Ovary (tissue), 9 donors: ENCODE results near the gene RANBP10. TPM values are rescaled to one million over a fixed set of nuclear protein-coding genes. Genes with fewer than 3 reads are reported as not detected.
A peak's percentile ranks its signal among the peaks of the same experiment; 100 is the strongest.
"Not testable (repeated sequence)": the region's sequence is repeated elsewhere in the genome, so short reads cannot be mapped to it uniquely, and the experiment has no call there.

Experiments
- DNase-seq, 5 donors: peaks; one replicate each; pipeline ENCODE4 v3.0.0-alpha.2; 2019 to 2020
- H3K27ac ChIP-seq, 2 donors: fragments of 200-600 bp; one replicate each; pipeline versions ENCODE4 v1.5.1 to v1.8.0; 2019 to 2022
- H3K27me3 ChIP-seq: fragments of 200-600 bp; one replicate; pipeline ENCODE4 v1.8.0; 2022
- H3K36me3 ChIP-seq: fragments of 200-600 bp; sonication (generic); one replicate; pipeline ENCODE4 v1.5.1; 2019
- H3K4me1 ChIP-seq: one replicate; pipeline ENCODE4 v1.8.1; 2013; ENCODE audit warnings: mild to moderate bottlenecking, moderate library complexity; ENCODE audit not compliant: insufficient read depth
- H3K4me3 ChIP-seq: fragments of 200-600 bp; sonication (generic); one replicate; pipeline ENCODE4 v1.5.1; 2017
- H3K9me3 ChIP-seq, 2 donors: fragments of 200-600 bp in 1 of 2; sonication (generic) in 1 of 2; one replicate each; pipeline versions ENCODE4 v1.5.1 to v1.8.1; 2013 to 2019; ENCODE audit warnings: mild to moderate bottlenecking in 1 of 2, moderate library complexity in 1 of 2
- EP300 ChIP-seq: sonication (generic); formaldehyde crosslinking; IDR thresholded peaks from one replicate; pipeline ENCODE4 v1.6.1; 2017; ENCODE audit warnings: antibody characterized with exemption
- POLR2A ChIP-seq: fragments of 450-650 bp; IDR thresholded peaks from one replicate; pipeline ENCODE4 v1.6.1; 2017; ENCODE audit warnings: antibody characterized with exemption, mild to moderate bottlenecking, moderate library complexity
- WGBS, 3 donors: extraction: QIAGEN DNeasy Blood & Tissue Kit in 1 of 3; methylation state at CpG; one replicate each; pipeline versions ENCODE4 v1.1.5 to v1.1.7; 2013 to 2017; 5-methylcytosine and 5-hydroxymethylcytosine counted together
- intact Hi-C, 4 donors: fragments of 100-400 bp; cut with DNase I; formaldehyde crosslinking; loops; one replicate each; pipeline versions ENCODE4 v1.11.0 to v1.15.1; 2022 to 2023
- polyA plus RNA-seq, 2 donors: library from polyadenylated mRNA; stranded (reverse); fragments of 200-250 nt in 1 of 2; fragments of 350-450 nt in 1 of 2; fragmentation: Illumina TruSeq in 1 of 2; extraction: RNeasy Lipid Tissue Mini Kit (QIAGEN cat#74804) in 1 of 2; gene quantifications; one replicate each; pipeline ENCODE4 v1.2.3, GENCODE V29; 2013 to 2014
- total RNA-seq, 7 donors: library from RNA; depleted of rRNA in 2 of 7; stranded (reverse); fragments of >200 nt in 2 of 7; fragmentation: NEBNext Ultra II Directional in 3 of 7; extraction: Animal tissue kit (Norgen Biotek cat#: 25700) in 3 of 7; gene quantifications; one replicate each; pipeline versions ENCODE4 v1.1.0 to v1.2.4, GENCODE V29; 2016 to 2023
- TF ChIP-seq, protein P1 (sequence below), 3 donors: fragments of 450-650 bp in 2 of 3; fragments of 200-600 bp in 1 of 3; IDR thresholded peaks; one replicate each; pipeline versions ENCODE4 v1.5.1 to v1.8.0; 2016 to 2022; ENCODE audit warnings: antibody characterized with exemption in 3 of 3, mild to moderate bottlenecking in 1 of 3
- donor health status: DM: no; HTN: no; CAD: no; lungs with moderate emphysema.
- donor health status: DM: no; HTN: no; CAD: no.
- donor health status: Bipolar disorder and iron deficiency.
- donor health status: DM: yes; HTN: yes; CAD: no.
- donor health status: DM: no; HTN: no; CAD: no.
- donor health status: DM: yes; HTN: yes; CAD: no.

Gene RANBP10
- total and polyA plus RNA-seq, 9 donors: 8.3 to 19.6 (median 16.9) TPM

GRCh38 chr16:67841198-67841815 is 34.9 kb upstream of the RANBP10 start:
- H3K36me3 ChIP-seq: no peaks in the 10 kb centered on the region
- peaks cover 9% of the 10 kb centered on the region for H3K4me1 ChIP-seq
- H3K27ac ChIP-seq: peak overlapping the region in 1 of 2 donors; percentile 98
- H3K27me3 ChIP-seq: no peaks in the 10 kb centered on the region
- H3K9me3 ChIP-seq: no peaks in the 10 kb centered on the region
- WGBS, 3 donors: 40 to 42% (median 40%) methylated on average over 16 to 17 of the region's 17 CpGs
- intact Hi-C loops: no loop called here
- no peak for DNase-seq
- TF ChIP-seq EP300 (no peak), POLR2A (no peak)
- TF ChIP-seq, protein P1, sequence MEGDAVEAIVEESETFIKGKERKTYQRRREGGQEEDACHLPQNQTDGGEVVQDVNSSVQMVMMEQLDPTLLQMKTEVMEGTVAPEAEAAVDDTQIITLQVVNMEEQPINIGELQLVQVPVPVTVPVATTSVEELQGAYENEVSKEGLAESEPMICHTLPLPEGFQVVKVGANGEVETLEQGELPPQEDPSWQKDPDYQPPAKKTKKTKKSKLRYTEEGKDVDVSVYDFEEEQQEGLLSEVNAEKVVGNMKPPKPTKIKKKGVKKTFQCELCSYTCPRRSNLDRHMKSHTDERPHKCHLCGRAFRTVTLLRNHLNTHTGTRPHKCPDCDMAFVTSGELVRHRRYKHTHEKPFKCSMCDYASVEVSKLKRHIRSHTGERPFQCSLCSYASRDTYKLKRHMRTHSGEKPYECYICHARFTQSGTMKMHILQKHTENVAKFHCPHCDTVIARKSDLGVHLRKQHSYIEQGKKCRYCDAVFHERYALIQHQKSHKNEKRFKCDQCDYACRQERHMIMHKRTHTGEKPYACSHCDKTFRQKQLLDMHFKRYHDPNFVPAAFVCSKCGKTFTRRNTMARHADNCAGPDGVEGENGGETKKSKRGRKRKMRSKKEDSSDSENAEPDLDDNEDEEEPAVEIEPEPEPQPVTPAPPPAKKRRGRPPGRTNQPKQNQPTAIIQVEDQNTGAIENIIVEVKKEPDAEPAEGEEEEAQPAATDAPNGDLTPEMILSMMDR (IDR thresholded peaks at IDR 0.05): no peak
- H3K4me3 ChIP-seq: peak overlapping the region; percentile 85

DNA sequence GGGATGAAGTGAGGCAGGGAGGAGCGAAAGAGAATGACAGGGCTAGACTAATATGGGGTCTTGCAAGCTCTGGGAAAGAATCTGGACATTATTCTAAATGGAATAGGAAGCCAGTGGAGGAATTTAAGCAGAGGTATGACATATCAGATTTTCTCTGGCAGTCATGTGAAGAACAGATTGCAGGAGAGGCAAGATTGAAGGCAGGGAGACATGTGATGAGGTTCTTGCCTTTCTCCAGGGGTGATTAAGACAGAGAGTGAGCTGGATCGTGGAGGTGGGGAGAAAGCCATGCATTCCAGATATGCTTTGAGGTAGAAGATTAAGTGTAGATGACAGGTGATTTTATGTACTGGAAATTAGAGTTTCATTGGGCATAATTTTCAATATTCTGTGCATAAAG is 31.5 kb upstream of the RANBP10 start:
- TF ChIP-seq POLR2A (no peak), EP300 (no peak)
- TF ChIP-seq, protein P1 (IDR thresholded peaks at IDR 0.05): no peak
- Histone ChIP-seq H3K27ac (no peak overlapping the region), H3K36me3 (no peaks in the 10 kb centered on the region), H3K4me3 (no peak overlapping the region), H3K4me1 (peaks cover 4% of the 10 kb centered on the region), H3K9me3 (no peaks in the 10 kb centered on the region), H3K27me3 (no peaks in the 10 kb centered on the region)
- intact Hi-C loops: no loop called here
- no peak for DNase-seq
- WGBS, 3 donors: 86 to 87% (median 86%) methylated on average over 2 of the region's 2 CpGs

GRCh38 chr16:67837190-67837589 is 30.8 kb upstream of the RANBP10 start:
- H3K4me3 ChIP-seq, H3K27ac ChIP-seq, DNase-seq, H3K27me3 ChIP-seq, H3K9me3 ChIP-seq, H3K36me3 ChIP-seq, intact Hi-C loops, H3K4me1 ChIP-seq: not testable (repeated sequence)
- 89 to 97% (median 90%) methylated on average over 10 of the region's 10 CpGs for WGBS, 3 donors

- Histone ChIP-seq H3K4me1 (peaks cover 4% of the 10 kb centered on the region), H3K27ac (peak overlapping the region in 1 of 2 donors; percentile 59), H3K36me3 (no peaks in the 10 kb centered on the region), H3K4me3 (peak overlapping the region; percentile 52), H3K9me3 (no peaks in the 10 kb centered on the region), H3K27me3 (no peaks in the 10 kb centered on the region)
- TF ChIP-seq EP300 (no peak), POLR2A (no peak)
- TF ChIP-seq, protein P1 (IDR thresholded peaks at IDR 0.05): no peak
- 75 to 80% (median 80%) methylated on average over 10 of the region's 10 CpGs for WGBS, 3 donors
- no peak for DNase-seq
- intact Hi-C loops: no loop called here
Observed at GRCh38 chr16:67834242-67834614, 27.9 kb upstream of the RANBP10 start.

DNA sequence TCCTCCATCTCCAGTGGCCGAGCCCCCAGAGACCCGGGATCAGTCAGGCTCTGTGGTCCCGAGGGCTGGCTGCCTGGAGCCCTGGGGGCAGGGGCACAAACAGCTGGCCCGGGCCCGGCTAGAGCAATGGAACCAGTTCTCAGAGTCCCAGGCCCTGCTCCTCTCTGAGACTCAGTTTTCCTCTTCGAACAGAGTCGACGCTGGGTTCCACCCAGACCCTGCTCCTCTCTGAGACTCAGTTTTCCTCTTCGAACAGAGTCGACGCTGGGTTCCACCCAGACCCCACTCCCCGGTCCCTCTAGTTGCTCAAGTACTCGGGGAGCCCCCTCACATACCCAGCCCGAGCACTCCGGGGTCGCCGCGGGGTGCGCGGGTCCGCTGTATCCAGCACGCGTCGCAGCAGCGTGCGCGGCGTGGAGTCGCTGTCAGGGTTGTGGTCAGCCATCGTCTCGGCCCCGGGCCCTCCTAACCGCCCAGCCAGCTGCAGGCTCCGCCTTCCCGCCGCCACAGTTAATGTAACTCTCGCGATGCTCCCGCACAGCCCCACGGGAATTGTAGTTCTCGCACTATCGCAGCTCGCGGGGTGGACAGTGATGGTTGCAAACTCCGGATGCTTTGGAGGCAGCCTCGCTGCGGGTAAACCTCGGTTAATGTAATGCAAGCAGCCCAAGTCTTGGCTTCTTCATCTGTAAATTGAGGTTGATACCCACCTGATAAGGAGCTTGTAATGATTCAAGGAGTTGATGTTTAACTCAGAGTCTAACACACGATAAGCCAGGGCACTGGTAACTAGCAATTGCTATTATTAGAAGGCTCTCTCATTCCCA is 27.3 kb upstream of the RANBP10 start:
- TF ChIP-seq, protein P1 (IDR thresholded peaks at IDR 0.05): no peak
- TF ChIP-seq POLR2A: peak; percentile 59
- intact Hi-C loops: no loop called here

More for the DNA sequence above, 27.3 kb upstream of the RANBP10 start:
- H3K4me3 ChIP-seq: peak overlapping the region; percentile 52
- H3K27ac ChIP-seq: peak overlapping the region in 1 of 2 donors; percentile 59
- no peaks in the 10 kb centered on the region for H3K36me3 ChIP-seq
- peak; percentile 90 to 96 (median 95) for DNase-seq
- no peaks in the 10 kb centered on the region for H3K9me3 ChIP-seq
- no peaks in the 10 kb centered on the region for H3K27me3 ChIP-seq
- peaks cover 4% of the 10 kb centered on the region for H3K4me1 ChIP-seq
- 0 to 1% (median 0%) methylated on average over 47 to 49 of the region's 49 CpGs for WGBS, 3 donors
